ENCODE measurements around the gene POLN.
A peak's percentile ranks its signal among the peaks of the same experiment; 100 is the strongest.
"Not testable (repeated sequence)": the region's sequence is repeated elsewhere in the genome, so short reads cannot be mapped to it uniquely, and the experiment has no call there.

POLN gene

DNA sequence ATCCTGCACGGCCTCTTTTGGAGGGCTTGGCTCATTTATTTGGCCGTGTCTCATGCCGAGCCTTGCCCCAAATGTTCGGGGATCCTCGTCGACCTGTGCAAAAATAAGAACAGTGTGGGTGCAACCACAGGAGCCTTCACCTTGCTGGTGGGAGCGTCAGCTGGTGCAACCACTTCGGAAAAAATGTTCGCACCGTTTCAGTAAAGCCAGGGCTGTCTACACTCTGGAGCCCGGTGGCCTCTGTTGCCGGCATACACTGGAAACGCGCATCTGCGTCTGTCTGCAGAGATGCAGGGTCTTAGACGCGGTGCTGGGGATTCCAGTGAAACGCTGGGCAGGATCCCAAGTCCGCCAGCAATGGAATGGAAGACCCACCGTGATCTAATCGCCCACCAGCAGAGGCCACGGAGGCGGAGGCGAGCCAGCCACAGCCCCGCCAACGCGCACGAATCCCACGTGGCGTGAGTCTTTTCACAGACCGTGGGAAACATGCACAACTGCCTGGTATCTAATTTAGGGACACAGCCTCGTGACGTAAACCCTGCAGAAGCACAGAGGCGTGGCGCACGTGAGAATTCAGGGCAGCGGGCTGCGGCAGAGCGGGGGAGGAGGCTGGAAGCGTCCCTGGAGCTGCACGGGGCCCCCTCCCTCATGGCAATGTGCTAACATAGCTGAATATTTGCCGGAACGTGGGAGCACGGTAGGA is 33.8 kb upstream of the POLN start:
- peak in 6 of 58 donors; percentile 23 to 55 (median 37) for DNase-seq

DNA sequence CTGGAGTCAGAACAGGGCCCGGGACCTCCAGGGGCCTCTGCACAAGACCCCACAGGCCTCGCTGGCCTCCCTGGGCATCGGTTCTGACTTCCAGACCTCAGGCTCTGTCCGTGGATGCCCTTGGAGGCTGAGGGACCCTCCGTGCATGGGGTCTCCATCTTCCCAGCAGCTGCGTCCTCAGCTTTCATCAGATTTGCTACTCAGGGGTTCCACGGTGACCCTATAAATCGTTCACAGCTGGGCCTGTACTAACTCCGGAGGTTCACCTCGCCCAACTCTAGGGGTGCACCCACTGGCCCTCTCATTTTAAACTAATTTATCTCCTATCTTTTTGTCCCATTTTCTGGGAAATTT is 33.1 kb upstream of the POLN start:
- not testable (repeated sequence) for DNase-seq

DNA sequence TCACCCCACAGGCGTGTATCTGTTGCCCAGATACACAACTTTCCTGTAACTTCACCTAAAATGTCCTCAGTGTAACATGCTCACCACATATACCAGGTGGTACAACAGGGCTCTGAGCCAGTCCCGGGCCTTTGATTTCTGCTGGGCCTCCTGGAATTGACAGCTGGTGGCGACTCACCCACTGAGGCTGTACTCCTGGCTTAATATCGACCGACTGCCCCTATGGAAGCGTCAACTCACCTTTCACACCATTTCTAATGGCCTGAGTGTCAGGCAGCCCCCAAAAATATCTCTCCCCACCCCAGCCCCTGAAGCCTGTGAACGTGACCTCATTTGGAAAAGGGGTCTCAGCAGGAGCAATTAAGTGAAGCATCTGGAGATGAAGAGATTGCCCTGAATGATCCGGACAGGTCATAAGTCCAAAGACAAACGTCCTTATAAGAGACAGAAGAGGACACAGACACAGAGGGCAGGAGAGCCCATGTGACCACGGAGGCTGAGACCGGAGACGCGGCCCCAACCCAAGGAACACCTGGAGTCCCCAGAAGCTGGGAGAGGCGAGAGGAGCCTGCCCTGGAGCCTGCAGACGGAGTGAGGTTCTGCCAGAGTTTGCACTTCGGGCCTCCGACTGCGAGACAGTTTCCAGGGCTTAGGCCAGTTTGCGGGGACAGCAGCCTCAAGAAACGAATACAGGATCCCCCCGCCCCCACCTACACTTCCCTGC is 32.6 kb upstream of the POLN start:
- no peak for DNase-seq

DNA sequence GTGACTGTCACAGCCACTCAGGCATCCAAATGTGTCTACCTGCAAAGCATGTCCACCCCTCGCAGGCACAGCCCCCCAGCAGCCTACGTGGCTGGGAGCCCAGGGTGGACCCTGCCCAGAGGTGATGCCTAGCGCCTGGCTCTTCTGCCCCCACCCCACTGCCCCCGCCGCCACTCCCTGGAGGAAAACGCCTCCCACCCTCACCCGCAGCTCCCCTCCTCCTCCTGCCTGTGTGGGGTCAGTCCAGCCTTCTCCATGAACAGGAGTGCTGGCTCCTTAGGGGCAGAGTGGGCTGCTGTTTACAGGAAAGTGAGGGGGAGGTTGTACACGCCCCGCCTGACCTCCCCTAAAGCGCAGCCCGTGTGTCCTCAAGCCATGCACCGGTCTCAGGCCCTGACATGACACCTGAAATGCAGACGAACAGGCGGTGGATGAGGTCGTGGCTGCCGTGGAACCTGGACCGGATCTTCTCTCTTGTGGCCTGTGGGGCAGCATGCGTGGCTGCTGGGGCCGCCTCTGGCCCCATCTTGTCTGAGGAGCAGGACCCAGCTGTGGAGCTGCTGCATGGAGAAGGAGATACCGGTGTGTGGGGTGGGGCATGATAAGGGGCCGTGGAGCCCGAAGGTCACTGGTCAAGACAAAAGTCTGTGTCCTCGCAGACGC is 31.9 kb upstream of the POLN start:
- no peak for DNase-seq

DNA sequence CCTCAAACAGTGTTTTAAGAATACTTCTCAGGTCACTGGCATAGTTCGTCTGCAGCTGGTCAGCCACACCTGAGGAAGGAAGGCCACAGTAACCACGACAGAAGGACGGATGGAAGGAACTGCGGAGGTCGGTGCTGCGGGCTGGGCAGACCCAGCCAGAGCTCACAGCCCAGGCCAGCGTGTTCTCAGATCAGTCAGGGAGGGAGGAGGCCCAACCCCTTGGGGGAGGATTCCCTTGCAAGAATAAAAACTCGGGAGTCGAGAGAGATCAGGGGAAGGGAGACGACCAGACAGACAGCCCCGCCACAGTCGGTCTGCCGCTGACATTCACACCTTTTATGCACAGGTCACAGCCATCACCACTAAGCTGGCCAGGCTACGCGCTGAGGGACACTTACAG is 31.3 kb upstream of the POLN start:
- no peak for DNase-seq

DNA sequence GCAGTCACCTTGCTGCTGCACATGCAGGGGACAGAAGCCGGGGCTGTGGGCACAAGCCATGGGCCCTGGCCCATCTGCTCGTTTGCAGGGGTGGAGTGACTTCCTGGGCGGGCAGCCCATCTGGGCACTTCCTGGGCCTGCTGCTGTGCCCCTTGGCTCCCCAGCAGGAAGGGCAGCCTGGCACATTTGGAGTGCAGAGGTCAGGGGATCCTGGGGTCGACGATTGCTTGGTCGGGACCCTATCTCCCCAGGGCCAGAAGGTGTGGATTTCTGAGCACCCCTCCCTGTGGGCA is 30.9 kb upstream of the POLN start:
- DNase-seq, result no peak

DNA sequence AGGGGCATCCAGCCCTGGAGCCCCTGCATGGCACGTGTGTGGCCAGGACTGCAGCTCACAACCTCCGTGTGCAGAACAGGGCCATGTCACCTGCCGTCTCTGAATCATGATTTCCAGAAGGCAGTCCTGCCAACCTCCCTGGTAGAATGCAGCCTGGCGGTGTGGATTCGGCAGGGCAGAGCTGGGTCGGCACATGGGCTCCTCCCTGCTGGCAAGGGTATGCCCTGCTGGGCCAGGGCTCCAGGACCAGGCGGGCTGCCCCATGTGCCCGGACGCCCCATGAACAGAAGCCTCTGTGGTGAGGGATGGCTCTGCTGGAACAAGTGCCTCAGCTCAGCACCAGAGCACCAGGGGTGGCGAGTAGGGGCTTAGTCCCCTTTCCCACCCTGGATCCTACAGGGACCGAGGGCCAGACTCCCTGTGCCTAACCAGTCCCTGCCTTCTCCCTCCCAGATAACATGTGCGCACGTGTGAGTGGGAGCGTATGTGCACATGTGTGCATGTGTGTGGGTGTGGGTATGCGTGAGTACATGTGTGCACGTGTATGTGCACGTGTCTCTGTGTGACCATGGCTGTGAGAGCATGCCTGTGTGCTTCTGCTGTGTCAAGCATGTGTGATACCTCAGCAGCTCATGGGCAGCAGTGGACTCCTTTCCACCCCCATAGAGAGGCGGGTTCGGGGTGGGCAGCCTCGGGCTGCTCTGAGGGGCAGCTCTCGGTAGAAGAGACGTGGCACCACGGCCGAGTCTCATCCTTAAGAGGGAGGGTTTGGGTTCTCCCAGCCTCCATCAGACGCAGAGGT is 30.3 kb upstream of the POLN start:
- DNase-seq, result no peak

- no peak for DNase-seq
Observed at GRCh38 chr4:2271279-2272025, 29.5 kb upstream of the POLN start.

DNA sequence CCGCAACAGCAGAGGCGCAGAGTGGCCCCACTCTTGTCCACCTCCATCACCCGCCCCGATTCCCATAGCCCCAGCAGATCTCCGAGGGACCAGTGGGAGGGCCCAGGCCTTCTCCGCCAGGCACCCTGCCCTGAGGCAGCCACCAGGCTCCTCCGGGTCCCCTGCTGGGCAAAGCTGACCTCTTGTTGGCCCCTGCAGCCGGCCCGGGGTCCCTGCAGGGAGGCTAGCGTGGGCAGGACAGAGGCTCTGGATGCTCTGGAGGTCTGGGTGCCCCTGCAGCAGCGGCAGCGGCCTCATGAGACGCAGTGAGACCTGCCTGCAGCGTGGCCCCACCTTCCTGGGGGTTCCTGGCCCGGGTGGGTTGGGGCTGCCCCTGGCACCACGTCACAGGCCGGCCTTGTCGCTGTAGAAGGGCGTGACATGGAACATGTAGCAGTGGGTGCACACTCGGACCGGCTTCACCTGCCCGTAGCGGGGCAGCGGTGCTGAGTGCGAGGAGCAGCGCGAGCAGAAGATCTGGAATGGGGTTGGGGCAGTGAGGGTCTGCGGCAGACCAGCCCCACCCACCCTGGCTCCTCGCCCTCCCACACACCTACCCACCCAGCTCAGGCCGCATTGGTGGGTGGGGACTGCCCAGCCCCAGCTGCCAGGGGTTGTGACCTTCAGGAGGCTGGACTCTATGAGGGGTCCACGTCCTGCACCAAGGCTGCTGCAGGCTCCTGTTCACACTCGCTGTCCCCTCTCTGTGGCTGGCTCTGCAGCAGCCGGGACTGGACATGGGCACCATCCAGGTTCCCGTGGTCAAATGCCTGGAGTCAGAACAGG is 28.6 kb upstream of the POLN start:
- no peak for DNase-seq

GRCh38 chr4:2269618-2270163 is 27.8 kb upstream of the POLN start:
- DNase-seq, result peak in 2 of 58 donors; percentile 26 to 37

GRCh38 chr4:2269206-2269531 is 27.2 kb upstream of the POLN start:
- no peak for DNase-seq

- no peak for DNase-seq
Observed at GRCh38 chr4:2268357-2269205, 26.7 kb upstream of the POLN start.

- no peak for DNase-seq
Observed at GRCh38 chr4:2267841-2268240, 25.9 kb upstream of the POLN start.

- no peak for DNase-seq
Observed at GRCh38 chr4:2267320-2267811, 25.4 kb upstream of the POLN start.

- DNase-seq, result no peak
Observed at GRCh38 chr4:2266821-2267220, 24.9 kb upstream of the POLN start.

- peak in 36 of 58 donors; percentile 11 to 67 (median 48) for DNase-seq
Observed at GRCh38 chr4:2266181-2266580, 24.3 kb upstream of the POLN start.

DNA sequence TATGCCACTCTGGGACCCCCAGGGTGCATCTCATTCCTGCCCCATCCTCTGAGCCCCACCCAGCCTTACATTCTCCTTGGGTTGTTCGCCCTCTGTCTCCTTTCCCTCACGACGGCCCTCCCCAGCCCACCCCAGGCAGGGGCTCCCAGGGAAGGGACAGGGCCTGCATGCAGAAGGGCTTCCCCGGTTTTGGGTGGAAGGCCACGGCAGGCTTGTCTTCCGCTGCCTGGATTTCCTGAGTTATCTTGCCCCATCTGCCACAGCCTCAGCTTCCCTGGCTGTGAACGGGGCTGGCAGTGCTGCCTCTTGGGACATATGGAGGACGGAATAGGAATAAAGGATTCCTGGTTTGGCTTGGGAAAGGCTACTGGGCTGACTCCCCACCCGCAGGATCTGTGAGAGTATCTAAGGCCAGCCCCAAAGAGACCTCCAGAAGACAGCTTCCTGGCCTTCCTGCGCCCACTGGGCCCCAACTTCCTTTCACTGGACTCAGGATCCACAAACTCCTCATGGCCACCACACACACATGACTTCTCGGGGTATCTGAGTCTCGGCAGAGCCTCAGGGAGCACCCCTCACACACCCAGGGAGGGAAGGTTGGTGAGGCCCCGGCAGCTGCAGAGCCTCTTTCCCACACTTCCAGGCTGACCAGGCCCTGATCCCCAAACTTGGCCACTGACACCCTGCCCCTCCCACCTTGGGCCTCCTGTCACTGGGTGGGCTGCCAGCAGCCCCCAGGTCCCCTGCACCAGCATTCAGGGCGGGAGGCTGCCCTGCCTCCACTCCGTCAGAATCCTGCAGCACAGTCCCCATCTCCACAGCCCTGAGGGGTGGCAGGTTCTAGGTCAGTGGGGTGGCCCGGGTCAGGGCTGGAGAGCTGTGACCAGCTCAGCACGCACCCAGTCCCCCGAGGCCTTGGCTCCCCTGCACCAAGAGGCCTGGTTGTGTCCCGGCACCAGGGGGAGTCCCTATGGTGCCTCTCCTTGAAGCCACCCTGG is 23.5 kb upstream of the POLN start:
- no peak for DNase-seq
